ENCODE results near the gene CTCFL. TPM values are rescaled to one million over a fixed set of nuclear protein-coding genes. Genes with fewer than 3 reads are reported as not detected.

CTCFL gene
- total and polyA plus RNA-seq, 2 of the 13 experiments (the other 11 are each of a cell fraction or from before 2014, with no cell fraction given): 0.04 TPM; not detected in 1

DNA sequence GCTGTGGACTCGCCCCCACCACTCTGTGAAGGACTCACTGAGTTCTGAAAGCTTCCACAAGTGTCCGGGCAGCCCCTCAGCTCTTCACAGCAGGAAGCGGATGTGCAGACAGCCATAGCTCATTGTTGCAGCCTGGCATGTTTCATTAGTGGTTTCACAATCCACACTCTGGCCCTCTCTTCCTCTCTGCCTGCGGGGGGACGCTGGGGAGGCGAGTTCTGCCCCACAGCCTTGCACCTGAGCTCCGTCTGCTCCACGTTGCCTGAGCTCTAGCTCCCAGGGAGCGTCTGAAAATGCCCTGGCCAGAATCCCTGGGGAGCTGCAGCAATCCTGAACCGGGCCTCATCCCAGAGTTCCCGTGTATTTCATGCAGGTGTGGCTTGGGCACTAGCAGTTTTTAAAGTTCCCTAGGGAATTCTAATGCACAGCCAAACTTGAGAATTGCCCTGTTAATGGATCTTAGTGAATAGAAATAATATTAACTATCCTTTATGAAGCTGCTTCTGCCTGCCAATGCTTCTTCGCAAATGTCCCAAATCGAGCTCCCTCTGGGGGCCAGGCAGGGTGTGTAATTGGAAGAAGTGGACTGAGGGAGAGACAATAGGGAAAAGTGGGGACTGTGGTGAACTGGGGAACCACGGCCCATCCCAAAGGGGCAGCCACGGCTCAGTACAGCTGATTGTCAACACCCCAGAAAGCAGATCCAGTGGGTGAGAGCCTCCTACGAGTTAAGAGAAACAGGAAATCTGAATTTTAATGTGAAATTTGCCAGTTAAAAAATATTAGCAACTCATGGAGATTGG, 51.5 kb downstream of the CTCFL start:
- no peak overlapping the region; a peak in 1 of 6 replicates for H3K4me3 ChIP-seq (replicated peaks in 1 of 3; ENCODE audit: insufficient read depth in 1 of 3, low read depth in 2 of 3, low read length in 3 of 3)
- POLR2A ChIA-PET: no interaction called here
- H3K27ac ChIP-seq (ENCODE audit: extremely low read length, insufficient read depth, low read length): no peak overlapping the region
- in situ Hi-C loops (cut with HindIII; ENCODE audit: extremely low pct_ligation_motif_present, low pct_unique_long_range_greater_than_20kb): no loop called here
- H3K79me2 ChIP-seq (ENCODE audit: insufficient read depth, low read length): no peaks in the 10 kb centered on the region
- no TSS peak for BruUV-seq (replicated peaks)
- no peak overlapping the region for H2AFZ ChIP-seq (ENCODE audit: low read length)
- CTCF ChIA-PET (ENCODE audit: low intra/inter-chr PET ratio, low total read pairs): interaction anchor here (1.2 kb wide), 1 partner anchor 92 kb away, joined by 5 read pairs; no protein-coding TSS in a partner anchor
- peak; percentile 51 for ATAC-seq
- H3K4me2 ChIP-seq (ENCODE audit: low read depth, low read length): peak overlapping the region; percentile 19; the same call in 1 of the 2 replicates
- 13% methylated on average over 16 of the region's 16 CpGs for WGBS (ENCODE audit: low lambda C conversion rate)
- H4K20me1 ChIP-seq (ENCODE audit: insufficient read depth, low read length): no peaks in the 10 kb centered on the region
- H3K36me3 ChIP-seq (replicated peaks in 1 of 2; ENCODE audit: control insufficient read depth in 1 of 2, insufficient read depth in 2 of 2, low read length in 2 of 2): no peaks in the 10 kb centered on the region
- FAIRE-seq: no peak
- DNase-seq (ENCODE audit: low spot score): no peak
- no peak overlapping the region for H3K9ac ChIP-seq (ENCODE audit: insufficient read depth, low read depth, low read length)
- H3K4me1 ChIP-seq (ENCODE audit: insufficient read depth, low read length): no peaks in the 10 kb centered on the region
- H3K9me3 ChIP-seq (ENCODE audit: low read length): no peaks in the 10 kb centered on the region
- intact Hi-C loops (cut with micrococcal nuclease; ENCODE audit: unreplicated experiment): no loop called here
- peaks cover 13 to 86% of the 10 kb centered on the region in 2 experiments for H3K27me3 ChIP-seq (ENCODE audit: control insufficient read depth in 1 of 2, insufficient read depth in 2 of 2, low read length in 2 of 2)
- TF ChIP-seq MIER2 (CRISPR knock-in tag; IDR thresholded peaks at IDR 0.05): no peak
- no peak for TF ChIP-seq MTA1 (CRISPR knock-in tag; IDR thresholded peaks at IDR 0.05; ENCODE audit: borderline replicate concordance)
- TF ChIP-seq ZFP1 (CRISPR knock-in tag; IDR thresholded peaks at IDR 0.05): no peak
- TF ChIP-seq, protein P1, sequence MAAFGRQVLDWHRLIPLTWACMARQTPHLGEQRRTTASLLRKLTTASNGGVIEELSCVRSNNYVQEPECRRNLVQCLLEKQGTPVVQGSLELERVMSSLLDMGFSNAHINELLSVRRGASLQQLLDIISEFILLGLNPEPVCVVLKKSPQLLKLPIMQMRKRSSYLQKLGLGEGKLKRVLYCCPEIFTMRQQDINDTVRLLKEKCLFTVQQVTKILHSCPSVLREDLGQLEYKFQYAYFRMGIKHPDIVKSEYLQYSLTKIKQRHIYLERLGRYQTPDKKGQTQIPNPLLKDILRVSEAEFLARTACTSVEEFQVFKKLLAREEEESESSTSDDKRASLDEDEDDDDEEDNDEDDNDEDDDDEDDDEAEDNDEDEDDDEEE (CRISPR knock-in tag; IDR thresholded peaks at IDR 0.05): no peak
- TF ChIP-seq CEBPB (IDR thresholded peaks at IDR 0.05; ENCODE audit: borderline replicate concordance, low read depth, low read length): peak; percentile 80; the same call in 1 of the 2 replicates
- no peak for TF ChIP-seq FOXC1 (CRISPR knock-in tag; IDR thresholded peaks at IDR 0.05; ENCODE audit: borderline replicate concordance)
- TF ChIP-seq ZNF383 (CRISPR knock-in tag; IDR thresholded peaks at IDR 0.05; ENCODE audit: borderline replicate concordance): no peak
- TF ChIP-seq, protein P2, sequence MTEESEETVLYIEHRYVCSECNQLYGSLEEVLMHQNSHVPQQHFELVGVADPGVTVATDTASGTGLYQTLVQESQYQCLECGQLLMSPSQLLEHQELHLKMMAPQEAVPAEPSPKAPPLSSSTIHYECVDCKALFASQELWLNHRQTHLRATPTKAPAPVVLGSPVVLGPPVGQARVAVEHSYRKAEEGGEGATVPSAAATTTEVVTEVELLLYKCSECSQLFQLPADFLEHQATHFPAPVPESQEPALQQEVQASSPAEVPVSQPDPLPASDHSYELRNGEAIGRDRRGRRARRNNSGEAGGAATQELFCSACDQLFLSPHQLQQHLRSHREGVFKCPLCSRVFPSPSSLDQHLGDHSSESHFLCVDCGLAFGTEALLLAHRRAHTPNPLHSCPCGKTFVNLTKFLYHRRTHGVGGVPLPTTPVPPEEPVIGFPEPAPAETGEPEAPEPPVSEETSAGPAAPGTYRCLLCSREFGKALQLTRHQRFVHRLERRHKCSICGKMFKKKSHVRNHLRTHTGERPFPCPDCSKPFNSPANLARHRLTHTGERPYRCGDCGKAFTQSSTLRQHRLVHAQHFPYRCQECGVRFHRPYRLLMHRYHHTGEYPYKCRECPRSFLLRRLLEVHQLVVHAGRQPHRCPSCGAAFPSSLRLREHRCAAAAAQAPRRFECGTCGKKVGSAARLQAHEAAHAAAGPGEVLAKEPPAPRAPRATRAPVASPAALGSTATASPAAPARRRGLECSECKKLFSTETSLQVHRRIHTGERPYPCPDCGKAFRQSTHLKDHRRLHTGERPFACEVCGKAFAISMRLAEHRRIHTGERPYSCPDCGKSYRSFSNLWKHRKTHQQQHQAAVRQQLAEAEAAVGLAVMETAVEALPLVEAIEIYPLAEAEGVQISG (CRISPR knock-in tag; IDR thresholded peaks at IDR 0.05): no peak
- no peak for TF ChIP-seq ARHGAP35 (CRISPR knock-in tag; IDR thresholded peaks at IDR 0.05; ENCODE audit: borderline replicate concordance)
- TF ChIP-seq ZNF777 (CRISPR knock-in tag; IDR thresholded peaks at IDR 0.05): no peak
- TF ChIP-seq ZMYM2 (CRISPR knock-in tag; IDR thresholded peaks at IDR 0.05): no peak
- TF ChIP-seq ZNF292 (CRISPR knock-in tag; IDR thresholded peaks at IDR 0.05; ENCODE audit: borderline replicate concordance, low read depth): peak; percentile 66; the same call in 1 of the 2 replicates
- no peak for TF ChIP-seq TBX2 (CRISPR knock-in tag; IDR thresholded peaks at IDR 0.05; ENCODE audit: borderline replicate concordance)
- no peak for TF ChIP-seq ZNF432 (CRISPR knock-in tag; IDR thresholded peaks at IDR 0.05; ENCODE audit: borderline replicate concordance)
- no peak for TF ChIP-seq ZNF790 (CRISPR knock-in tag; IDR thresholded peaks at IDR 0.05; ENCODE audit: borderline replicate concordance)
- peak; percentile 32 for TF ChIP-seq TEAD3 (CRISPR knock-in tag; optimal IDR thresholded peaks at IDR 0.05; ENCODE audit: borderline replicate concordance)
- no peak for TF ChIP-seq ZNF703 (CRISPR knock-in tag; IDR thresholded peaks at IDR 0.05; ENCODE audit: borderline replicate concordance)
- TF ChIP-seq, protein P3, sequence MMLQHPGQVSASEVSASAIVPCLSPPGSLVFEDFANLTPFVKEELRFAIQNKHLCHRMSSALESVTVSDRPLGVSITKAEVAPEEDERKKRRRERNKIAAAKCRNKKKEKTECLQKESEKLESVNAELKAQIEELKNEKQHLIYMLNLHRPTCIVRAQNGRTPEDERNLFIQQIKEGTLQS (CRISPR knock-in tag; IDR thresholded peaks at IDR 0.05): no peak
- TF ChIP-seq, protein P4, sequence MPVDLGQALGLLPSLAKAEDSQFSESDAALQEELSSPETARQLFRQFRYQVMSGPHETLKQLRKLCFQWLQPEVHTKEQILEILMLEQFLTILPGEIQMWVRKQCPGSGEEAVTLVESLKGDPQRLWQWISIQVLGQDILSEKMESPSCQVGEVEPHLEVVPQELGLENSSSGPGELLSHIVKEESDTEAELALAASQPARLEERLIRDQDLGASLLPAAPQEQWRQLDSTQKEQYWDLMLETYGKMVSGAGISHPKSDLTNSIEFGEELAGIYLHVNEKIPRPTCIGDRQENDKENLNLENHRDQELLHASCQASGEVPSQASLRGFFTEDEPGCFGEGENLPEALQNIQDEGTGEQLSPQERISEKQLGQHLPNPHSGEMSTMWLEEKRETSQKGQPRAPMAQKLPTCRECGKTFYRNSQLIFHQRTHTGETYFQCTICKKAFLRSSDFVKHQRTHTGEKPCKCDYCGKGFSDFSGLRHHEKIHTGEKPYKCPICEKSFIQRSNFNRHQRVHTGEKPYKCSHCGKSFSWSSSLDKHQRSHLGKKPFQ (CRISPR knock-in tag; IDR thresholded peaks at IDR 0.05; ENCODE audit: insufficient replicate concordance): no peak
